Measurements from ENCODE around the gene PFKFB2. TPM values are rescaled to one million over a fixed set of nuclear protein-coding genes. Genes with fewer than 3 reads are reported as not detected.

The PFKFB2 gene
- total RNA-seq, 1 donor from 2014 or later: 10.1 TPM

GRCh38 chr1:207076181-207076955 is 23.3 kb downstream of the PFKFB2 start:
- DNase-seq: no peak
- ChIA-PET POLR2A (interaction anchor here (0.7 kb wide), 1 partner anchor 20 kb away, joined by 4 read pairs; no protein-coding TSS in a partner anchor), CTCF (interaction anchor here (0.8 to 14.6 kb wide), 6 partner anchors 16 to 423 kb away, joined by 3 to 174 read pairs (median 6); partner anchors contain the start of genes CR1 and PFKFB2)
- Mint-ChIP-seq H3K4me1 (no peaks in the 10 kb centered on the region), H3K27me3 (no peaks in the 10 kb centered on the region), H3K27ac (no peak overlapping the region), H3K36me3 (ENCODE audit: low read depth) (peaks cover 27% of the 10 kb centered on the region), H3K9me3 (no peaks in the 10 kb centered on the region), H3K4me3 (no peak overlapping the region)
- TF ChIP-seq CTCF (IDR thresholded peaks at IDR 0.05): no peak
- no peak for ATAC-seq (ENCODE audit: low read depth)
- intact Hi-C loops (cut with micrococcal nuclease): loop anchor here (5.0 kb wide), 2 partner anchors 69 to 349 kb away; no protein-coding TSS in a partner anchor

DNA sequence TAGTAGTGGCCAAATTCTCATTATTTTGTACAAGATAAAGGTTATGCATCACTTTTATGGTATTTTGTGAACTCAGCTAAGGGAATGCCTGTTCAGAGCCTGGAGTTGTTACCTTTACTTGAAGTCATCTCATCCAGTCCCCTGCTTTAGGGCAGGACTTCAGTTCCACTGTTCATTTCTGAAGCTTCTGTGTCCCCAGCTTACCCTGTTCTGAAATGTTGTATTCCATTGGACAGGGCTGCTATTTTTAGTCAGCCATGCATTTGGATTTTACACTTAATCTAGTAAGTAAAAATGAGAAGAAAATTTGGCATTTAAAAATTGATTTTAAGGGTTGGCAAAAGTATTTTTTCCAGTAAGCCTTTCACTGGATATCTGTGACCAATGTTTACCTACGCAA is 23.9 kb downstream of the PFKFB2 start:
- H3K27me3 Mint-ChIP-seq: no peaks in the 10 kb centered on the region
- H3K27ac Mint-ChIP-seq: no peak overlapping the region
- H3K9me3 Mint-ChIP-seq: no peaks in the 10 kb centered on the region
- H3K4me3 Mint-ChIP-seq: no peak overlapping the region
- intact Hi-C loops (cut with micrococcal nuclease): loop anchor here (1.0 to 5.0 kb wide), 5 partner anchors 27 to 443 kb away; no protein-coding TSS in a partner anchor
- CTCF ChIA-PET: interaction anchor here (0.6 to 14.6 kb wide), 6 partner anchors 17 to 802 kb away, joined by 3 to 174 read pairs (median 5); partner anchors contain the start of genes CR1 and PFKFB2
- TF ChIP-seq CTCF (IDR thresholded peaks at IDR 0.05): no peak
- peaks cover 22% of the 10 kb centered on the region for H3K36me3 Mint-ChIP-seq (ENCODE audit: low read depth)
- ATAC-seq (ENCODE audit: low read depth): no peak
- POLR2A ChIA-PET: no interaction called here
- no peaks in the 10 kb centered on the region for H3K4me1 Mint-ChIP-seq
- no peak for DNase-seq

GRCh38 chr1:207077470-207078377 is 24.6 kb downstream of the PFKFB2 start:
- POLR2A ChIA-PET: no interaction called here
- Mint-ChIP-seq H3K36me3 (ENCODE audit: low read depth) (peaks cover 14% of the 10 kb centered on the region), H3K27me3 (no peaks in the 10 kb centered on the region), H3K9me3 (no peaks in the 10 kb centered on the region), H3K4me1 (no peaks in the 10 kb centered on the region), H3K4me3 (no peak overlapping the region), H3K27ac (no peak overlapping the region)
- intact Hi-C loops (cut with micrococcal nuclease): loop anchor here (1.0 to 5.0 kb wide), 5 partner anchors 27 to 443 kb away; no protein-coding TSS in a partner anchor
- ATAC-seq (ENCODE audit: low read depth): peak; percentile 95
- no peak for TF ChIP-seq CTCF (IDR thresholded peaks at IDR 0.05)
- no peak for DNase-seq
- CTCF ChIA-PET: interaction anchor here (0.6 to 14.6 kb wide), 9 partner anchors 18 to 801 kb away, joined by 3 to 174 read pairs (median 4); partner anchors contain the start of genes CR1 and PFKFB2

GRCh38 chr1:207078578-207079132 is 25.6 kb downstream of the PFKFB2 start:
- CTCF ChIA-PET: interaction anchor here (0.7 to 14.6 kb wide), 7 partner anchors 10 to 421 kb away, joined by 3 to 174 read pairs (median 7); partner anchors contain the start of genes C4BPB, CR1 and PFKFB2
- POLR2A ChIA-PET: interaction anchor here (1.0 kb wide), 1 partner anchor 26 kb away, joined by 3 read pairs; the partner anchor contains the start of gene PFKFB2
- no peak overlapping the region for H3K27ac Mint-ChIP-seq
- no peaks in the 10 kb centered on the region for H3K9me3 Mint-ChIP-seq
- TF ChIP-seq CTCF (IDR thresholded peaks at IDR 0.05): no peak
- no peaks in the 10 kb centered on the region for H3K4me1 Mint-ChIP-seq
- no peak overlapping the region for H3K4me3 Mint-ChIP-seq
- no peak for DNase-seq
- no peak for ATAC-seq (ENCODE audit: low read depth)
- H3K27me3 Mint-ChIP-seq: no peaks in the 10 kb centered on the region
- peaks cover 7% of the 10 kb centered on the region for H3K36me3 Mint-ChIP-seq (ENCODE audit: low read depth)
- intact Hi-C loops (cut with micrococcal nuclease): loop anchor here (5.0 kb wide), 2 partner anchors 71 to 351 kb away; no protein-coding TSS in a partner anchor

Measured in activated B cell treated with CpG ODN at 0.5 μM for 24 hours (primary cell).